OCI-LY7 (cell line): ENCODE measurements around the gene ZNF627. TPM values are rescaled to one million over a fixed set of nuclear protein-coding genes. Genes with fewer than 3 reads are reported as not detected.

Source experiments
- BruUV-seq: library from RNA; stranded (reverse); fragments of 400-500 nt; replicated peaks from 2 replicates; lab custom pipeline; 2021; lab: Mats Ljungman, UMichigan
- CTCF ChIA-PET: fragments of 300-600 bp; sonication (Branson Sonifier 250); formaldehyde crosslinking; loops from one replicate; lab custom pipeline; 2022; ENCODE audit warnings: antibody characterized with exemption; ENCODE audit not compliant: unreplicated experiment; lab: Charles Lee
- POLR2A ChIA-PET: fragments of 300-600 bp; sonication (Branson Sonifier 250); formaldehyde crosslinking; loops from one replicate; lab custom pipeline; 2022; ENCODE audit warnings: antibody characterized with exemption; lab: Charles Lee
- DNase-seq: peaks from one replicate; pipeline ENCODE4 v3.0.0-alpha.2; 2015; ENCODE audit warnings: low spot score
- H2AFZ ChIP-seq: fragments of 200-600 bp; sonication (generic), shearing (Covaris generic); 2 replicates; pipeline ENCODE4 v1.6.1; 2014; ENCODE audit warnings: mild to moderate bottlenecking, antibody characterized with exemption, low read length, moderate library complexity
- H3K27ac ChIP-seq: fragments of 200-600 bp; sonication (generic); 2 replicates; pipeline ENCODE4 v1.5.1; 2014; ENCODE audit warnings: mixed run types, low read depth, mild to moderate bottlenecking, moderate library complexity, low read length, inconsistent platforms; ENCODE audit not compliant: poor library complexity, severe bottlenecking
- H3K36me3 ChIP-seq: fragments of 200-600 bp; sonication (generic); 2 replicates; pipeline ENCODE4 v1.6.1; 2014; ENCODE audit warnings: mild to moderate bottlenecking, antibody characterized with exemption, low read length, moderate library complexity, mixed read lengths; ENCODE audit not compliant: insufficient read depth
- H3K4me1 ChIP-seq: fragments of 200-600 bp; sonication (generic); 2 replicates; pipeline ENCODE4 v1.5.1; 2014; ENCODE audit warnings: mild to moderate bottlenecking, low read length; ENCODE audit not compliant: insufficient read depth, poor library complexity, severe bottlenecking
- H3K4me2 ChIP-seq: fragments of 200-600 bp; sonication (generic); 2 replicates; pipeline ENCODE4 v1.6.1; 2014; ENCODE audit warnings: mild to moderate bottlenecking, low read length
- H3K4me3 ChIP-seq: fragments of 200-600 bp; sonication (generic); 2 replicates; pipeline ENCODE4 v1.5.1; 2014; ENCODE audit warnings: mild to moderate bottlenecking, low read depth, low read length; ENCODE audit not compliant: poor library complexity, severe bottlenecking
- H3K79me2 ChIP-seq: fragments of 200-600 bp; sonication (generic); 2 replicates; pipeline ENCODE4 v1.6.1; 2016; ENCODE audit warnings: low read depth, mild to moderate bottlenecking, low read length, moderate library complexity, mixed read lengths; ENCODE audit not compliant: insufficient read depth
- H3K9me2 ChIP-seq: fragments of 200-600 bp; sonication (generic); 2 replicates; pipeline ENCODE4 v1.6.1; 2016; ENCODE audit warnings: mild to moderate bottlenecking, low read length, mixed read lengths; ENCODE audit not compliant: insufficient read depth
- H3K9me3 ChIP-seq: fragments of 200-600 bp; sonication (generic); 2 replicates; pipeline ENCODE4 v1.6.1; 2014; ENCODE audit warnings: mild to moderate bottlenecking, mixed run types, low read length, mixed read lengths
- H4K20me1 ChIP-seq: fragments of 200-600 bp; sonication (generic); 2 replicates; pipeline ENCODE4 v1.6.1; 2014; ENCODE audit warnings: mild to moderate bottlenecking, antibody characterized with exemption, low read length, moderate library complexity, mixed read lengths; ENCODE audit not compliant: insufficient read depth
- CTCF ChIP-seq: fragments of 200-600 bp; sonication (generic); conservative IDR thresholded peaks from 2 replicates; pipeline ENCODE4 v1.5.1; 2014; ENCODE audit warnings: mild to moderate bottlenecking, antibody characterized with exemption, low read length, moderate library complexity, mixed read lengths
- EZH2phosphoT487 ChIP-seq: fragments of 200-600 bp; sonication (generic); IDR thresholded peaks from 2 replicates; pipeline ENCODE4 v1.6.1; 2018; ENCODE audit warnings: low read depth, borderline replicate concordance, mild to moderate bottlenecking, mixed run types, antibody characterized with exemption, low read length, moderate library complexity, mixed read lengths
- intact Hi-C: fragments of 100-400 bp; cut with micrococcal nuclease; formaldehyde crosslinking; loops from one replicate; pipeline ENCODE4 v1.10.0; 2022; ENCODE audit not compliant: unreplicated experiment
- total RNA-seq, 2 experiments: library from RNA; depleted of rRNA in 1 of 2; stranded (reverse); fragments of >200 nt in 1 of 2; shearing (Covaris generic) in 1 of 2; gene quantifications; 2 replicates each; pipeline ENCODE4 v1.2.3, GENCODE V29; 2014 to 2022

The ZNF627 gene
- total RNA-seq, 2 experiments from 2014 or later = 11.0 to 16.8 TPM

GRCh38 chr19:11587302-11587974 lies 9.8 kb upstream of the ZNF627 start:
- no TSS peak for BruUV-seq
- Histone ChIP-seq H3K36me3 (no peaks in the 10 kb centered on the region), H3K79me2 (no peaks in the 10 kb centered on the region), H2AFZ (no peak overlapping the region), H3K9me2 (no peaks in the 10 kb centered on the region), H3K27ac (peak overlapping the region; percentile 7), H3K4me2 (peak overlapping the region; percentile 7; the same call in 1 of the 2 replicates), H4K20me1 (no peaks in the 10 kb centered on the region), H3K9me3 (no peaks in the 10 kb centered on the region), H3K4me3 (no peak overlapping the region), H3K4me1 (peaks cover 27% of the 10 kb centered on the region)
- ChIA-PET CTCF (interaction anchor here (0.6 kb wide), 1 partner anchor 28 kb away, joined by 3 read pairs; the partner anchor contains the start of gene ELOF1), POLR2A (no interaction called here)
- intact Hi-C loops = loop anchor here (1.0 to 5.0 kb wide), 4 partner anchors 27 to 91 kb away; no protein-coding TSS in a partner anchor
- DNase-seq = peak; percentile 91
- TF ChIP-seq EZH2phosphoT487 (no peak), CTCF (peak; percentile 88)

DNA sequence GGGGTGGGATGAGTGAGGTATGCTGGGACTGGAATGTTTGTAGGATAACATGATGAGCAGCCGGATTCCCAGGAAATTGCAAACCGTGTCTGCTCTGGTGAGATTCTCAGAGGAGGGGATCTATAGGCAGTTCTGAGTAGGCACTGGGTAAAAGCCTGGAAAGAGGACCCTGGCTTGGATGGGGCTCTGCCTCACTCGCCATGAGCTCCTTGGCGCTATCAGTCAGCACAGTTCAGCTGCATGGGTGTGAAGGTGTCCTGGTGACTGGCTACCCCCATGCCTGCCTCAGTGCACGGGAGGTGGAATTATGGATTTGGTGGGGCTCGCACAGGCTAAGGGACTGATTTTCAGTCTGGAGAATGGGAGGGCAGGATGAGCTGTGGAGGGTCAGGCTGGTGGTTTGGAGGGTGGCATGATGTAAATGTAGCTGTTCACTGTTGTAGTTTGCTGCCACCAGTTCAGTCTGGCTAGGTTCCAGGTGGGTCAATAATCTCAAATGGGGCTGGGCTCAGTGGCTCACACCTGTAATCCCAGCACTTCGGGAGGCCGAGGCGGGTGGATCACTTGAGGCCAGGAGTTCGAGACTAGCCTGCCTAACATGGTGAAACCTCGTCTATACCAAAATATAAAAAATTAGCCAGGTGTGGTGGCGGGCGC lies 9.2 kb upstream of the ZNF627 start:
- intact Hi-C loops = loop anchor here (1.0 to 5.0 kb wide), 4 partner anchors 28 to 92 kb away; no protein-coding TSS in a partner anchor
- TF ChIP-seq EZH2phosphoT487 (no peak), CTCF (0 out of 2 replicates have a peak, but pooled peaks have one; percentile 3)
- BruUV-seq = no TSS peak
- H3K4me2 ChIP-seq = peak overlapping the region; percentile 7; the same call in 1 of the 2 replicates
- CTCF ChIA-PET = interaction anchor here (0.6 kb wide), 1 partner anchor 29 kb away, joined by 3 read pairs; the partner anchor contains the start of gene ELOF1
- peaks cover 20% of the 10 kb centered on the region for H3K4me1 ChIP-seq
- H2AFZ ChIP-seq = no peak overlapping the region
- no peak overlapping the region for H3K4me3 ChIP-seq
- no peaks in the 10 kb centered on the region for H3K79me2 ChIP-seq
- POLR2A ChIA-PET = interaction anchor here (0.6 kb wide), 1 partner anchor 9 kb away, joined by 3 read pairs; no protein-coding TSS in a partner anchor
- H3K9me2 ChIP-seq = no peaks in the 10 kb centered on the region
- no peak overlapping the region for H3K27ac ChIP-seq
- H3K9me3 ChIP-seq = no peaks in the 10 kb centered on the region
- no peak for DNase-seq
- no peaks in the 10 kb centered on the region for H3K36me3 ChIP-seq
- H4K20me1 ChIP-seq = no peaks in the 10 kb centered on the region
